ENCODE results near the gene MIXL1.

GRCh38 chr1:226239421-226239820, 16.0 kb downstream of the MIXL1 start:
- no peak for TF ChIP-seq CREB1 (CRISPR knock-in tag; IDR thresholded peaks at IDR 0.05; ENCODE audit: low read depth)
- no peak for TF ChIP-seq REST (IDR thresholded peaks at IDR 0.05; ENCODE audit: unreplicated experiment)
- TF ChIP-seq CTCF (conservative IDR thresholded peaks at IDR 0.05; ENCODE audit: low read depth in 2 of 2) = no peak
- TF ChIP-seq POLR2AphosphoS5 (IDR thresholded peaks at IDR 0.05; ENCODE audit: low read depth) = no peak
- TF ChIP-seq EZH2 (IDR thresholded peaks at IDR 0.05; ENCODE audit: low read depth, unreplicated experiment) = no peak
- TF ChIP-seq EZH2phosphoT487 (IDR thresholded peaks at IDR 0.05; ENCODE audit: unreplicated experiment) = no peak
- TF ChIP-seq JUNB (IDR thresholded peaks at IDR 0.05; ENCODE audit: unreplicated experiment) = no peak
- no peak for TF ChIP-seq ZNF331 (CRISPR knock-in tag; IDR thresholded peaks at IDR 0.05; ENCODE audit: low read depth)

Measured in GM23338 (cell line).